Thymus (tissue), 11 donors: ENCODE results near the gene ARSG. TPM values are rescaled to one million over a fixed set of nuclear protein-coding genes. Genes with fewer than 3 reads are reported as not detected.
"Not testable (repeated sequence)": the region's sequence is repeated elsewhere in the genome, so short reads cannot be mapped to it uniquely, and the experiment has no call there.

ENCODE experiments used
- DNase-seq, 9 donors: peaks; one replicate each; pipeline ENCODE4 v3.0.0-alpha.2; 2013; ENCODE audit warnings: low spot score in 9 of 9, low read depth in 6 of 9, missing footprints in 1 of 9
- H3K27ac ChIP-seq, 2 donors: one replicate each; pipeline ENCODE4 v1.5.1; 2013; ENCODE audit warnings: control low read depth in 1 of 2, low read depth in 1 of 2, low read length in 1 of 2, mild to moderate bottlenecking in 1 of 2, moderate library complexity in 1 of 2
- H3K27me3 ChIP-seq, 2 donors: one replicate each; pipeline ENCODE4 v1.5.1; 2013; ENCODE audit warnings: low read length in 1 of 2; ENCODE audit not compliant: control insufficient read depth in 2 of 2, insufficient read depth in 1 of 2
- H3K36me3 ChIP-seq, 2 donors: one replicate each; pipeline ENCODE4 v1.5.1; 2013; ENCODE audit warnings: low read length in 1 of 2, mild to moderate bottlenecking in 1 of 2, moderate library complexity in 1 of 2; ENCODE audit not compliant: control insufficient read depth in 2 of 2, insufficient read depth in 2 of 2
- H3K4me1 ChIP-seq, 2 donors: one replicate each; pipeline ENCODE4 v1.5.1; 2013; ENCODE audit warnings: low read length in 2 of 2; ENCODE audit not compliant: control insufficient read depth in 2 of 2, insufficient read depth in 2 of 2
- H3K4me3 ChIP-seq, 2 donors: one replicate each; pipeline ENCODE4 v1.5.1; 2013; ENCODE audit warnings: low read length in 2 of 2, control low read depth in 1 of 2, mild to moderate bottlenecking in 1 of 2
- H3K9me3 ChIP-seq, 2 donors: one replicate each; pipeline ENCODE4 v1.5.1; 2013; ENCODE audit warnings: low read length in 1 of 2, mild to moderate bottlenecking in 1 of 2; ENCODE audit not compliant: control insufficient read depth in 2 of 2, insufficient read depth in 1 of 2
- WGBS: extraction: QIAGEN DNeasy Blood & Tissue Kit; methylation state at CpG from one replicate; pipeline ENCODE4 v1.1.7; 2013; 5-methylcytosine and 5-hydroxymethylcytosine counted together
- polyA plus RNA-seq: library from polyadenylated mRNA; stranded (reverse); fragments of 200-250 nt; gene quantifications from one replicate; pipeline ENCODE4 v1.2.3, GENCODE V29; 2013
- total RNA-seq: library from RNA; stranded (reverse); fragments of 120-200 nt; gene quantifications from one replicate; pipeline ENCODE4 v1.2.4, GENCODE V29; 2013
- donor health status: healthy.

The ARSG gene
- total and polyA plus RNA-seq, 2 donors, result 2.6 to 5.2 TPM

DNA sequence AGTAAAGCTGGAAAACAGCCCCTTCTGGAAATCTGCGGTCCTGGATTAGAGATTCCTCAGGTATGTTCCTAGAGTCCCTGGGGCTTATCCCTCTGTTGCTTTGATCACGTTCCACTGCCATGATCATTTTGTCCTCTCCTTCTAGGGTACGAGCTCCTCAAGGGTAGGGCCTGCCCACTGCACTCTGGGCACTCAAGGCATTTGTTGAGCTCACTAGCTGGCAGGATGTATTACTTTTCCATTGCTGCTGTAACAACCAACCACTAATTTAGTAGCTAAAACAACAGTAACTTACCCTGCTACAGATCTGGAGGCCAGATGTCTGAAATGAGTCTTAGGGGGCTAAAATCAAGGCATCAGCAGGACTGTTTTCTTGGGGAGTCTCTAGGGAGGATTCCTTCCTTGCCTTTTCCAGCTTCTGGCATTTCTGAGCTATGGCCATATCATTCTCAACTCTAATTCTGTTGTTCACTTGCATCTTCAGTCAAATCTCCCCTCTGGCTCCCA is 65.7 kb downstream of the ARSG start:
- Histone ChIP-seq H3K9me3 (no peaks in the 10 kb centered on the region), H3K27ac (peak overlapping the region in 1 of 2 donors; percentile 62), H3K27me3 (no peaks in the 10 kb centered on the region), H3K4me1 (peaks cover 22 to 62% of the 10 kb centered on the region in 2 donors), H3K4me3 (peak overlapping the region in 1 of 2 donors; percentile 2), H3K36me3 (no peaks in the 10 kb centered on the region)
- DNase-seq, result no peak
- 87% methylated on average over 3 of the region's 3 CpGs for WGBS

- Histone ChIP-seq H3K36me3 (no peaks in the 10 kb centered on the region), H3K27me3 (no peaks in the 10 kb centered on the region), H3K27ac (no peak overlapping the region), H3K4me1 (peaks cover 20 to 54% of the 10 kb centered on the region in 2 donors), H3K9me3 (no peaks in the 10 kb centered on the region), H3K4me3 (no peak overlapping the region)
- DNase-seq, result no peak
- 97% methylated on average over 4 of the region's 4 CpGs for WGBS
Measured at GRCh38 chr17:68357886-68358285, 66.6 kb downstream of the ARSG start.

DNA sequence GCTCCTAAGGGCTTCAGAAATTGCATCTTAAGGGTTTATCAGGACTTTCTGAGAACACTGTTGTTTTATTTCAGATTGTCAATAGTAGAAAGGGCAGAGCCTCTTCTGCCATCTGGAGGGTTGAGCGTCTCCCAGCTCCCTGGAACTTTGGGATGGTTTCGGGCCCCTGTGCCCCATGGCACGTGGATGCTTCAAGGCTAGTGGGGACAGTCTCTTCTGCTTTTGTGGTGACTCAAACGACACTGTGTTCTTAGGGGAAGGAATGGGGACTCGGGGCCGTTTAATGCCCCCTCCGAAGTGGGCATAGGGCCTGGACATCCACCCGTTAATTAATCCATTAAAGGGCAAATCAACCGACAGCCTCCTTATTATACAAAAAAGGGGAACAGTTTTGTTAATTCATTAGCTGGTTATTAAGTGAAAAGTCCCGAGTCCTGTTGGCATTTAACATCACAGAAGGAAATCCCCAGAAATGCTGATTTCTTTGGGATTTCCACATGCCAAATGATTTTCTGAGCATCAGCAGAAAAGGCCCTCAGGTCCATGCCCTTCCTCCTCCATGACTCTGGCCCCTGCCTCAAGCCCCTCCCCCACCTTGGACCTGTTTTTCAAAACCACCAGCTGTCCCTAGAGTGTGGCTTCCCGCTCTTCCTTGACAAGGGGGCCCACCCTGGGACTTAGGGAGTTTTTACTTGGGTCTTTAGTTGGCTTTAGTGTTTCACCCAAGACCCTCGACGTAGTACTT is 68.7 kb downstream of the ARSG start:
- no peaks in the 10 kb centered on the region for H3K27me3 ChIP-seq
- no peaks in the 10 kb centered on the region for H3K36me3 ChIP-seq
- no peaks in the 10 kb centered on the region for H3K9me3 ChIP-seq
- WGBS, result 95% methylated on average over 13 of the region's 13 CpGs
- DNase-seq, result no peak
- H3K4me3 ChIP-seq, result no peak overlapping the region
- peaks cover 15 to 40% of the 10 kb centered on the region in 2 donors for H3K4me1 ChIP-seq
- H3K27ac ChIP-seq, result no peak overlapping the region

GRCh38 chr17:68365469-68365868 is 74.2 kb downstream of the ARSG start:
- no peaks in the 10 kb centered on the region for H3K9me3 ChIP-seq
- H3K4me3 ChIP-seq, result no peak overlapping the region
- H3K27ac ChIP-seq, result no peak overlapping the region
- H3K36me3 ChIP-seq, result no peaks in the 10 kb centered on the region
- H3K27me3 ChIP-seq, result no peaks in the 10 kb centered on the region
- no peak for DNase-seq
- peaks cover 0 to 1% of the 10 kb centered on the region in 2 donors for H3K4me1 ChIP-seq
- WGBS, result 96% methylated on average over 2 of the region's 2 CpGs

GRCh38 chr17:68368387-68368786 is 77.1 kb downstream of the ARSG start:
- H3K27me3 ChIP-seq, result no peaks in the 10 kb centered on the region
- WGBS, result 94% methylated on average over 5 of the region's 5 CpGs
- DNase-seq, result no peak

DNA sequence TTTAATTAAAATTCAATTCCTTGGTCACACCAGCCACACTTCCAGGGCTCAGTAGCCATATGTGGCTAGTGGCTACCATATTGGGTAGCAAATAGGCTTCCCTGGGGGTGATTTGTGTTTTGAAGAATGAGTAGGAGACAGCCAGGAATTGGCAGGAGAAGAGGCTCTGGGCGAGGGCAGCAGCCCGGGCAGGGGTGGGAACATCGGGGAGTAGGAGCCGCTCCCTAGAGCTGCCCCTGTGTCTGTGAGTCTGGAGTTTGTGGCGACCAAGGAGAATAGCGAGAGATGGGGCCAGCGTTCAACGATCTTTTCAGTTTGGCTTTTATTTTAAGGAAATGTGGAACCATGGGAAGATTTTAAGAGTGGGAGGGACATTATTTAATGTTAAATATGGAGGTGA is 84.3 kb downstream of the ARSG start:
- no peak for DNase-seq

More at GRCh38 chr17:68368387-68368786, 77.1 kb downstream of the ARSG start:
- H3K4me3 ChIP-seq, result no peak overlapping the region
- H3K27ac ChIP-seq, result no peak overlapping the region
- no peaks in the 10 kb centered on the region for H3K9me3 ChIP-seq
- H3K36me3 ChIP-seq, result no peaks in the 10 kb centered on the region
- H3K4me1 ChIP-seq, result no peaks in the 10 kb centered on the region

GRCh38 chr17:68376178-68376577 is 84.9 kb downstream of the ARSG start:
- H3K27ac ChIP-seq, H3K27me3 ChIP-seq, H3K9me3 ChIP-seq, H3K36me3 ChIP-seq, DNase-seq, H3K4me3 ChIP-seq: not testable (repeated sequence)
- peaks cover 0 to 15% of the 10 kb centered on the region in 2 donors for H3K4me1 ChIP-seq
- 70% methylated on average over 2 of the region's 2 CpGs for WGBS

More for the DNA sequence above, 84.3 kb downstream of the ARSG start:
- Histone ChIP-seq H3K27ac (no peak overlapping the region), H3K4me1 (peaks cover 0 to 15% of the 10 kb centered on the region in 2 donors), H3K27me3 (no peaks in the 10 kb centered on the region), H3K36me3 (no peaks in the 10 kb centered on the region), H3K9me3 (no peaks in the 10 kb centered on the region), H3K4me3 (no peak overlapping the region)
- 97% methylated on average over 8 of the region's 8 CpGs for WGBS

DNA sequence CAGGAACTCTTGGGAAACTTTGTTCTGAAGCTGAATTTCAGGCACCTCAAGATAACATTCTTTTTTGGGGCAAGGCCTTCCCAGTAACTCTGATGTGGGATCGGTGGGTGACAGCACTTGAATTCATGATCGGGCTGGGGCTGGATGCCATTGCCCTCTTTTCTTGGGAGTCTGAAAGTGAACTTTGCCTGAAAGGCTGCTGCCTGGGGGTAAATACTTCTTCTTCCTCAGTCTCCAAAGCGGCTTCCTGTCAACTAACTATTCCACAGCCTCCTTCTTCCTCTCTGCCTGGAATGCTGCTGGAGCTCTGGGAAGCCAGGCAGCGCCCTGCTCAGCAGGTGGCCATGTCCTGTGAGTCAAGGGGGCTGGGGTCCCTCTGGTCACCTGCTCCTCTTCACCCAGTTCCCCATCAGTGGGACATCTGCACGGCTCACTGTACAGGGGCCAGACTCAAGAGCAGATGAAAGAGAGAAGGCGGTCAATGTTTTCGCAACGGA is 86.5 kb downstream of the ARSG start:
- DNase-seq, result no peak
- no peak overlapping the region for H3K4me3 ChIP-seq
- peaks cover 0 to 15% of the 10 kb centered on the region in 2 donors for H3K4me1 ChIP-seq
- 91% methylated on average over 8 of the region's 8 CpGs for WGBS
- no peaks in the 10 kb centered on the region for H3K27me3 ChIP-seq
- no peaks in the 10 kb centered on the region for H3K9me3 ChIP-seq
- H3K27ac ChIP-seq, result peak overlapping the region; percentile 12 to 61
- no peaks in the 10 kb centered on the region for H3K36me3 ChIP-seq
